K562 (cell line): Measurements from ENCODE around the gene ZNRF1. TPM values are rescaled to one million over a fixed set of nuclear protein-coding genes. Genes with fewer than 3 reads are reported as not detected.
"Not testable (repeated sequence)": the region's sequence is repeated elsewhere in the genome, so short reads cannot be mapped to it uniquely, and the experiment has no call there.

ENCODE experiments used
- ATAC-seq: fragments of 200-7000 bp; cut with Tn5 transposase; 3 replicates; pipeline ENCODE4 v1.9.1; 2020; ENCODE audit warnings: moderate library complexity
- BruUV-seq: library from RNA; stranded (reverse); fragments of 400-500 nt; replicated peaks from 2 replicates; lab custom pipeline; 2021; lab: Mats Ljungman, UMichigan
- CTCF ChIA-PET: fragments of 300-600 bp; formaldehyde crosslinking; extraction: SDS; loops from one replicate; lab custom pipeline; 2021; ENCODE audit warnings: low intra/inter-chr PET ratio; lab: Yijun Ruan, JAX
- POLR2A ChIA-PET: fragments of 300-600, 350-650 bp; sonication (Branson Sonifier 250); formaldehyde crosslinking; extraction: SDS; loops from one replicate; lab custom pipeline; 2021; ENCODE audit warnings: antibody characterized with exemption, inconsistent platforms; lab: Yijun Ruan, JAX
- DNase-seq, 4 experiments: peaks; one replicate each; pipeline versions ENCODE4 v3.0.0 to v3.0.0-alpha.2; 2011 to 2018; ENCODE audit warnings: low spot score in 3 of 4, mixed read lengths in 3 of 4; ENCODE audit errors: extremely low read depth in 1 of 4
- FAIRE-seq: peaks from 2 replicates; lab custom pipeline; 2011; peaks lifted over from hg19 to GRCh38; lab: Jason Lieb, UNC
- H2AFZ ChIP-seq: 2 replicates; pipeline ENCODE4 v1.6.0; 2011; ENCODE audit warnings: low read depth, low read length, control low read depth, inconsistent platforms
- H3K27ac ChIP-seq: fragments of 200-600 bp; 3 replicates; pipeline ENCODE4 v1.8.0; 2011; ENCODE audit warnings: low read depth, mild to moderate bottlenecking, control low read depth, inconsistent platforms, low read length, moderate library complexity, mixed read lengths; ENCODE audit errors: extremely low read depth
- H3K27me3 ChIP-seq, 2 experiments: fragments of 300-600 bp in 1 of 2; 2 replicates in 1 of 2; 3 replicates in 1 of 2; pipeline versions ENCODE4 v1.6.0 to v1.8.0; 2011; ENCODE audit warnings: inconsistent platforms in 2 of 2, low read length in 2 of 2, mild to moderate bottlenecking in 1 of 2, mixed read lengths in 1 of 2, moderate library complexity in 1 of 2; ENCODE audit not compliant: control insufficient read depth in 2 of 2, insufficient read depth in 2 of 2
- H3K36me3 ChIP-seq: fragments of 300-600 bp; 3 replicates; pipeline ENCODE4 v1.8.0; 2011; ENCODE audit warnings: mild to moderate bottlenecking, low read length, inconsistent platforms; ENCODE audit not compliant: control insufficient read depth, insufficient read depth
- H3K4me1 ChIP-seq, 2 experiments: fragments of 200-600 bp in 1 of 2; replicated peaks in 1 of 2; 2 replicates in 1 of 2; 3 replicates in 1 of 2; pipeline versions ENCODE4 v1.5.1 to v1.8.0; 2011; ENCODE audit warnings: inconsistent platforms in 2 of 2, low read length in 2 of 2, mild to moderate bottlenecking in 1 of 2, mixed read lengths in 1 of 2, moderate library complexity in 1 of 2; ENCODE audit not compliant: control insufficient read depth in 2 of 2, insufficient read depth in 2 of 2
- H3K4me2 ChIP-seq: 2 replicates; pipeline ENCODE4 v1.6.1; 2011; ENCODE audit warnings: low read length, control low read depth, inconsistent platforms, mixed read lengths; ENCODE audit not compliant: insufficient read depth
- H3K4me3 ChIP-seq: fragments of 200-600 bp; sonication (generic), shearing (Covaris generic); 2 replicates; pipeline ENCODE4 v1.5.1; 2016; ENCODE audit warnings: control low read depth, inconsistent platforms
- H3K79me2 ChIP-seq: fragments of 200-600 bp; 3 replicates; pipeline ENCODE4 v1.8.0; 2011; ENCODE audit warnings: low read length, inconsistent platforms; ENCODE audit not compliant: control insufficient read depth, insufficient read depth
- H3K9ac ChIP-seq, 2 experiments: 2 replicates each; pipeline versions ENCODE4 v1.6.0 to v1.6.1; 2011; ENCODE audit warnings: low read depth in 2 of 2, low read length in 2 of 2, control low read depth in 1 of 2, inconsistent platforms in 1 of 2, mild to moderate bottlenecking in 1 of 2, mixed read lengths in 1 of 2; ENCODE audit not compliant: insufficient read depth in 1 of 2
- H3K9me1 ChIP-seq: one replicate; pipeline ENCODE4 v1.6.0; 2011; ENCODE audit warnings: inconsistent platforms, mild to moderate bottlenecking, low read length, moderate library complexity; ENCODE audit not compliant: control insufficient read depth, insufficient read depth
- H3K9me3 ChIP-seq: replicated peaks from 2 replicates; pipeline ENCODE4 v1.5.1; 2011; ENCODE audit warnings: low read depth, low read length, inconsistent platforms; ENCODE audit not compliant: control insufficient read depth, insufficient read depth
- H4K20me1 ChIP-seq: replicated peaks from 2 replicates; pipeline ENCODE4 v1.6.1; 2011; ENCODE audit warnings: low read length, inconsistent platforms, mixed read lengths; ENCODE audit not compliant: control insufficient read depth, insufficient read depth
- ADNP ChIP-seq: fragments of 200-800 bp; sonication (Bioruptor generic); IDR thresholded peaks from 2 replicates; pipeline ENCODE4 v1.6.1; 2016; ENCODE audit warnings: missing genetic modification characterization, missing compliant biosample characterization
- ARID1B ChIP-seq: fragments of 450-650 bp; IDR thresholded peaks from 2 replicates; pipeline ENCODE4 v1.6.1; 2016; ENCODE audit warnings: antibody characterized with exemption, mild to moderate bottlenecking, inconsistent platforms
- CBFA2T3 ChIP-seq: fragments of 450-650 bp; IDR thresholded peaks from 2 replicates; pipeline ENCODE4 v1.6.1; 2017
- DPF2 ChIP-seq: fragments of 450-650 bp; IDR thresholded peaks from 2 replicates; pipeline ENCODE4 v1.6.1; 2016
- EP300 ChIP-seq: IDR thresholded peaks from 2 replicates; pipeline ENCODE4 v1.6.1; 2012; ENCODE audit warnings: low read length, improper control_type of control experiment
- FOSL1 ChIP-seq: fragments of 200-800 bp; sonication (Bioruptor generic); conservative IDR thresholded peaks from 2 replicates; pipeline ENCODE4 v1.6.1; 2016; ENCODE audit warnings: missing genetic modification characterization, missing compliant biosample characterization
- GATA2 ChIP-seq: sonication (generic); formaldehyde crosslinking; IDR thresholded peaks from 2 replicates; pipeline ENCODE4 v1.4.0; 2020; ENCODE audit warnings: mild to moderate bottlenecking, missing genetic modification reagents
- JUND ChIP-seq, 2 experiments: IDR thresholded peaks; 2 replicates in 1 of 2; 3 replicates in 1 of 2; pipeline ENCODE4 v1.6.1; 2011; ENCODE audit warnings: borderline replicate concordance in 2 of 2, low read depth in 2 of 2, low read length in 2 of 2, improper control_type of control experiment in 1 of 2, missing biosample characterization in 1 of 2, missing genetic modification characterization in 1 of 2, missing genetic modification reagents in 1 of 2
- KDM1A ChIP-seq, 2 experiments: fragments of 450-650 bp; IDR thresholded peaks; 2 replicates each; pipeline ENCODE4 v1.6.1; 2016; ENCODE audit warnings: mild to moderate bottlenecking in 2 of 2
- SMARCA4 ChIP-seq: fragments of 450-650 bp; IDR thresholded peaks from 2 replicates; pipeline ENCODE4 v1.6.1; 2016
- SMARCE1 ChIP-seq: fragments of 450-650 bp; IDR thresholded peaks from 2 replicates; pipeline ENCODE4 v1.7.1; 2016; ENCODE audit warnings: mild to moderate bottlenecking
- SRSF3 ChIP-seq: fragments of 200-400 bp; formaldehyde crosslinking; IDR thresholded peaks from 2 replicates; pipeline ENCODE4 v1.6.1; 2016; ENCODE audit warnings: mild to moderate bottlenecking, low read length, moderate library complexity; ENCODE audit not compliant: insufficient read depth
- TCF3 ChIP-seq: sonication (generic); formaldehyde crosslinking; IDR thresholded peaks from 2 replicates; pipeline ENCODE4 v1.4.0; 2020; ENCODE audit warnings: mild to moderate bottlenecking, missing genetic modification reagents
- ZEB2 ChIP-seq: fragments of 450-650 bp; IDR thresholded peaks from 2 replicates; pipeline ENCODE4 v1.6.1; 2016
- WGBS: fragments of 100-300 bp; shearing (Covaris generic); methylation state at CpG from one replicate; pipeline ENCODE4 v1.1.6; 2016; ENCODE audit warnings: low coverage, mixed read lengths; ENCODE audit not compliant: insufficient coverage; ENCODE audit errors: missing lambda C conversion rate; 5-methylcytosine and 5-hydroxymethylcytosine counted together
- in situ Hi-C: fragments of 300-500 bp; cut with MboI; formaldehyde crosslinking; loops from 4 replicates; pipeline ENCODE4 v1.15.0; 2018; ENCODE audit warnings: inconsistent platforms, mixed read lengths
- intact Hi-C: fragments of 100-400 bp; cut with micrococcal nuclease; formaldehyde crosslinking; loops from 2 replicates; pipeline ENCODE4 v1.14.2; 2022
- polyA plus RNA-seq, 8 experiments: library from polyadenylated mRNA; depleted of rRNA in 4 of 8; stranded (reverse) in 5 of 8; unstranded in 3 of 8; fragments of >200 nt; fragmentation: Nextera tagmentation in 2 of 8; fragmentation: Illumina TruSeq in 1 of 8; extraction: Ambion mirVana in 2 of 8; extraction: Trizol in 1 of 8; gene quantifications; 2 replicates each; pipeline versions ENCODE4 v1.2.1 to v1.2.3, GENCODE V29; 2011 to 2014; ENCODE audit warnings: inconsistent platforms in 1 of 8, missing spikeins in 1 of 8
- total RNA-seq, 7 experiments: library from RNA; depleted of rRNA in 6 of 7; stranded (reverse); fragments of >200 nt in 6 of 7; fragmentation: Illumina TruSeq in 2 of 7; extraction: Trizol in 2 of 7; gene quantifications; 2 replicates each; pipeline versions ENCODE4 v1.2.1 to v1.2.3, GENCODE V29; 2011 to 2021; ENCODE audit warnings: low replicate concordance in 1 of 7
- TF ChIP-seq, protein P1 (sequence below), 2 experiments: fragments of 450-650 bp in 1 of 2; sonication (generic) in 1 of 2; formaldehyde crosslinking in 1 of 2; IDR thresholded peaks in 1 of 2; conservative IDR thresholded peaks in 1 of 2; 2 replicates each; pipeline versions ENCODE4 v1.6.1 to v1.8.1; 2016 to 2023; ENCODE audit warnings: mild to moderate bottlenecking in 2 of 2, moderate library complexity in 2 of 2, inconsistent platforms in 1 of 2, missing genetic modification reagents in 1 of 2

ZNRF1 gene
- total and polyA plus RNA-seq, 9 of the 15 experiments (the other 6 are each of a cell fraction or from before 2014, with no cell fraction given) = 9.5 to 37.7 (median 20.0) TPM

GRCh38 chr16:75089486-75090202 lies 90.8 kb downstream of the ZNRF1 start (continued):
- TF ChIP-seq SRSF3 = no peak

DNA sequence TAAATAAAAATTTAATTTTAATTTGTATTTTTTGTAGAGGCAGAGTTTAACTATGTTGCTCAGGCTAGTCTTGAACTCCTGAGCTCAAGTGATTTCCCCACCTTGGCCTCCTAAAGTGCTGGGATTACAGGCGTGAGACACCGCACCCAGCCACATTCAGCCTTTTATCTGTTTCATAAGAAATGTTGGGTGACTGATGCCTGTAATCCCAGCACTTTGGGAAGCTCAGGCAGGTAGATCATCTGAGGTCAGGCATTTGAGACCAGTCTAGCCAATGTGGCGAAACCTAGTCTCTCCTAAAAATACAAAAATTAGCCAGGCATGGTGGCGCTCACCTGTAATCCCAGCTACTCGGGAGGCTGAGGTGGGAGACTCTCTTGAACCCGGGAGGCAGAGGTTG lies 92.1 kb downstream of the ZNRF1 start:
- H3K9ac ChIP-seq, H3K4me2 ChIP-seq, ATAC-seq, H4K20me1 ChIP-seq, H3K9me1 ChIP-seq, CTCF ChIA-PET, intact Hi-C loops, BruUV-seq, H3K27ac ChIP-seq, H3K9me3 ChIP-seq, H3K27me3 ChIP-seq, H2AFZ ChIP-seq, H3K4me3 ChIP-seq, in situ Hi-C loops: not testable (repeated sequence)
- WGBS = 69% methylated on average over 6 of the region's 6 CpGs
- Histone ChIP-seq H3K36me3 (peaks cover 20% of the 10 kb centered on the region; the same call in 2 of the 3 replicates), H3K79me2 (peaks cover 57% of the 10 kb centered on the region), H3K4me1 (peaks cover 22 to 45% of the 10 kb centered on the region in 2 experiments; a peak in 4 of 5 replicates)
- peak; percentile 52 for FAIRE-seq
- POLR2A ChIA-PET = interaction anchor here (0.6 to 1.7 kb wide), 2 partner anchors 19 to 25 kb away, joined by 3 to 7 read pairs; no protein-coding TSS in a partner anchor
- TF ChIP-seq SMARCE1 = peak; percentile 59
- TF ChIP-seq FOSL1 (tag) = peak; percentile 61
- 0 out of 2 replicates have a peak, but pooled peaks have one; percentile 25 for TF ChIP-seq ZEB2
- peak; percentile 38 for TF ChIP-seq CBFA2T3
- 0 out of 2 replicates have a peak, but pooled peaks have one; percentile 11 for TF ChIP-seq TCF3 (CRISPR knock-in tag)
- TF ChIP-seq DPF2 = peak; percentile 64
- 0 out of 2 replicates have a peak, but pooled peaks have one; percentile 19 for TF ChIP-seq EP300
- TF ChIP-seq, protein P1, sequence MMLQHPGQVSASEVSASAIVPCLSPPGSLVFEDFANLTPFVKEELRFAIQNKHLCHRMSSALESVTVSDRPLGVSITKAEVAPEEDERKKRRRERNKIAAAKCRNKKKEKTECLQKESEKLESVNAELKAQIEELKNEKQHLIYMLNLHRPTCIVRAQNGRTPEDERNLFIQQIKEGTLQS (IDR thresholded peaks at IDR 0.05) = peak; percentile 71
- TF ChIP-seq, protein P1 (CRISPR knock-in tag; conservative IDR thresholded peaks at IDR 0.05) = not testable (repeated sequence)
- TF ChIP-seq ARID1B = peak; percentile 45; the same call in 1 of the 2 replicates
- TF ChIP-seq JUND (IDR thresholded peaks at IDR 0.05; ENCODE audit: borderline replicate concordance, low read depth, low read length) = peak; percentile 85
- peak; percentile 60; the same call in 1 of the 3 replicates for TF ChIP-seq JUND (tag; IDR thresholded peaks at IDR 0.05; ENCODE audit: borderline replicate concordance, low read depth, low read length)
- TF ChIP-seq SMARCA4 = peak; percentile 55; the same call in 1 of the 2 replicates
- TF ChIP-seq ADNP (tag) = 0 out of 2 replicates have a peak, but pooled peaks have one; percentile 23
- TF ChIP-seq GATA2 (CRISPR knock-in tag) = 0 out of 2 replicates have a peak, but pooled peaks have one; percentile 19
- 0 out of 4 replicates have a peak, but pooled peaks of 1 of the 2 experiments have one; percentile 44 for TF ChIP-seq KDM1A (IDR thresholded peaks at IDR 0.05)
- peak in 1 of 4 experiments; percentile 41 for DNase-seq
